SK-N-SH treated with all-trans-retinoic acid at 6 μM for 48 hours (cell line): ENCODE results near the gene TLNRD1.

Experiments used
- CSDC2 ChIP-seq: fragments of 250-450 bp; sonication (Bioruptor Pico); IDR thresholded peaks from 2 replicates; pipeline ENCODE4 v1.5.0; 2020; ENCODE audit warnings: mild to moderate bottlenecking, moderate library complexity
- GLIS3 ChIP-seq: fragments of 250-450 bp; sonication (Bioruptor Pico); IDR thresholded peaks from 2 replicates; pipeline ENCODE4 v1.5.0; 2020; ENCODE audit warnings: mild to moderate bottlenecking, moderate library complexity
- TOX ChIP-seq: fragments of 250-450 bp; sonication (Bioruptor Pico); IDR thresholded peaks from 2 replicates; pipeline ENCODE4 v1.8.0; 2021; ENCODE audit warnings: mild to moderate bottlenecking, moderate library complexity, borderline replicate concordance
- ZFP3 ChIP-seq: fragments of 250-450 bp; sonication (Bioruptor Pico); IDR thresholded peaks from 2 replicates; pipeline ENCODE4 v1.5.0; 2020; ENCODE audit warnings: mild to moderate bottlenecking, moderate library complexity
- ZFP30 ChIP-seq: fragments of 450-650 bp; formaldehyde crosslinking; IDR thresholded peaks from 2 replicates; pipeline ENCODE4 v1.5.0; 2022; ENCODE audit warnings: mild to moderate bottlenecking, moderate library complexity
- TF ChIP-seq, protein P1 (sequence below): fragments of 250-450 bp; sonication (Bioruptor Pico); IDR thresholded peaks from 2 replicates; pipeline ENCODE4 v1.5.1; 2021; ENCODE audit warnings: mild to moderate bottlenecking, moderate library complexity

DNA sequence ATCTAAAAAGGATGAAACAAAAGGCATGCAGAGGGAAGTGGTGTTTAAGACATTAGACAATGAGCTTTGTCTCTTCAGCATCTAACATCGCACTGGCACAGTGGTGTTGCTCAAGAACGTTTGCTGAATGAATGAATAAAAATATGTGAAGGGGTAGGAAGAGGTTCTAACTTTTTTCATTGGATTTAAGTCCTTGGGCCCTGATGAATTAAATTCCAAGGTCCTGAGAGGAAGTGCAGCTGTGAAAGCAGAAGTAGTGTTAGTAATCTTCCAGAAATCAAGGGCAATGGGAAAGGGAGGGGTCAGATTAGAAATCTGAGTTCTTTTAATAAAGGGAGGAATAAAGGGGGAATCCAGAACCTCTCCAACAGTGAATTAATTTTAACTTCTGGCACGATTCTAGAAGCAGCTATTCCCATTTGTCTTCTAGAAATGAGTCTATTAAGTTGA, 29.6 kb downstream of the TLNRD1 start:
- no peak for TF ChIP-seq ZFP30 (CRISPR knock-in tag)
- TF ChIP-seq CSDC2 (CRISPR knock-in tag) = no peak
- TF ChIP-seq ZFP3 = no peak
- TF ChIP-seq GLIS3 = no peak
- TF ChIP-seq TOX (CRISPR knock-in tag) = no peak
- TF ChIP-seq, protein P1, sequence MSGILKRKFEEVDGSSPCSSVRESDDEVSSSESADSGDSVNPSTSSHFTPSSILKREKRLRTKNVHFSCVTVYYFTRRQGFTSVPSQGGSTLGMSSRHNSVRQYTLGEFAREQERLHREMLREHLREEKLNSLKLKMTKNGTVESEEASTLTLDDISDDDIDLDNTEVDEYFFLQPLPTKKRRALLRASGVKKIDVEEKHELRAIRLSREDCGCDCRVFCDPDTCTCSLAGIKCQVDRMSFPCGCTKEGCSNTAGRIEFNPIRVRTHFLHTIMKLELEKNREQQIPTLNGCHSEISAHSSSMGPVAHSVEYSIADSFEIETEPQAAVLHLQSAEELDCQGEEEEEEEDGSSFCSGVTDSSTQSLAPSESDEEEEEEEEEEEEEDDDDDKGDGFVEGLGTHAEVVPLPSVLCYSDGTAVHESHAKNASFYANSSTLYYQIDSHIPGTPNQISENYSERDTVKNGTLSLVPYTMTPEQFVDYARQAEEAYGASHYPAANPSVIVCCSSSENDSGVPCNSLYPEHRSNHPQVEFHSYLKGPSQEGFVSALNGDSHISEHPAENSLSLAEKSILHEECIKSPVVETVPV (CRISPR knock-in tag) = no peak
